Measurements from ENCODE around the gene TMEM164. TPM values are rescaled to one million over a fixed set of nuclear protein-coding genes. Genes with fewer than 3 reads are reported as not detected.

The TMEM164 gene
- total and polyA plus RNA-seq, 2 of the 4 experiments (the other 2 are of a cell fraction): 6.3 to 7.1 TPM

DNA sequence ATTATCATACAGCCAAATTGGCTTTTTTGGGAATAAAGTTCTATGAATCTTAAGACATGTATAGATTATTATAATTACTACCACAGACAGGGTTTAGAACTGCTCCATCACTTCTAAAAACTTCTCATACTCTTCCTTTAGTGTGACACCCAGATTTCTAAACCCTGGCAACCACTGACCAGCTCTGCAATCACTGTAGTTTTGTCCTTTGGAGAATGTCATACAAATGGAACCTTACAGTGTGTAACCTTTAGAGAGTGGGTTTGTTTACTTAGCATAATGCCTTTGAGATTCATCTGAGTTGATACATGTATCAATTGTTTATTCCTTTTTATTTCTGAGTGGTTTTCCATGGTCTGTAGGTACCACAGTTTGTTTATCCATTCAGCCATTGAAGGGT, 95.0 kb downstream of the TMEM164 start:
- peak; percentile 35 for ATAC-seq (ENCODE audit: low read depth)
- Histone ChIP-seq H3K9me1 (ENCODE audit: insufficient read depth, low read length) (no peaks in the 10 kb centered on the region), H3K27me3 (ENCODE audit: control insufficient read depth, insufficient read depth, low read length) (no peaks in the 10 kb centered on the region; the same call in 1 of the 2 replicates), H2AK9ac (replicated peaks; ENCODE audit: low read depth, low read length, poor library complexity) (no peak overlapping the region), H3K14ac (replicated peaks; ENCODE audit: low read depth, low read length) (no peak overlapping the region), H4K91ac (ENCODE audit: insufficient read depth, low read depth, low read length) (no peak overlapping the region), H3K36me3 (ENCODE audit: control insufficient read depth, insufficient read depth, low read length) (no peaks in the 10 kb centered on the region), H4K8ac (ENCODE audit: low read depth in 2 of 2, low read length in 2 of 2) (no peak overlapping the region), H2BK15ac (ENCODE audit: low read depth, low read length) (no peak overlapping the region), H3K56ac (ENCODE audit: extremely low read depth, insufficient read depth, low read length) (no peak overlapping the region), H2BK5ac (ENCODE audit: low read depth, low read length, poor library complexity, severe bottlenecking) (no peak overlapping the region), H3K23ac (ENCODE audit: low read depth, low read length) (no peak overlapping the region), H3K4me2 (ENCODE audit: low read depth, low read length) (no peak overlapping the region), H2BK20ac (ENCODE audit: low read depth, low read length) (no peak overlapping the region), H4K20me1 (ENCODE audit: insufficient read depth, low read length) (no peaks in the 10 kb centered on the region), H3K4me1 (ENCODE audit: control insufficient read depth, insufficient read depth, low read length) (no peaks in the 10 kb centered on the region), H2AK5ac (ENCODE audit: low read depth, low read length) (no peak overlapping the region), H3K4ac (ENCODE audit: low read depth, low read length) (no peak overlapping the region), H3K9ac (ENCODE audit: low read depth, low read length) (no peak overlapping the region), H3K4me3 (ENCODE audit: insufficient read depth, low read depth, low read length) (no peak overlapping the region), H4K5ac (ENCODE audit: low read depth, low read length) (no peak overlapping the region), H2AFZ (replicated peaks; ENCODE audit: low read length, poor library complexity) (no peak overlapping the region), H3K27ac (ENCODE audit: insufficient read depth, low read length) (no peak overlapping the region), H2BK120ac (ENCODE audit: low read depth, low read length) (no peak overlapping the region), H3K18ac (ENCODE audit: low read depth, low read length) (no peak overlapping the region), H3K79me1 (ENCODE audit: low read depth in 1 of 2, low read length in 2 of 2) (no peaks in the 10 kb centered on the region), H3K9me3 (ENCODE audit: control insufficient read depth, insufficient read depth, low read length) (no peaks in the 10 kb centered on the region; the same call in 1 of the 2 replicates)
- ChIA-PET POLR2A (ENCODE audit: unreplicated experiment) (no interaction called here), CTCF (interaction anchor here (0.5 kb wide), 1 partner anchor 378 kb away, joined by 5 read pairs; no protein-coding TSS in a partner anchor)
- BruUV-seq (replicated peaks): no TSS peak
- in situ Hi-C loops (cut with MboI; ENCODE audit: low sequenced_read_pairs): no loop called here
- DNase-seq: no peak
- TF ChIP-seq MAFK (IDR thresholded peaks at IDR 0.05; ENCODE audit: low read depth, low read length) (no peak), RFX5 (IDR thresholded peaks at IDR 0.05; ENCODE audit: low read depth, low read length) (no peak)
- intact Hi-C loops (cut with micrococcal nuclease): no loop called here
- dilution Hi-C loops (cut with HindIII; ENCODE audit: low sequenced_read_pairs, unreplicated experiment): no loop called here

Measured in IMR-90 (cell line).